GM20431 (cell line): ENCODE results near the gene CCDC157.

Experiments used
- in situ Hi-C: fragments of 300-500 bp; cut with MseI, MboI; formaldehyde crosslinking; loops from one replicate; pipeline ENCODE4 v1.15.0; 2020; ENCODE audit warnings: low sequenced_read_pairs; ENCODE audit not compliant: unreplicated experiment

CCDC157 gene

GRCh38 chr22:30405731-30406130 lies 48.9 kb downstream of the CCDC157 start:
- in situ Hi-C loops = no loop called here

GRCh38 chr22:30406400-30406799 lies 49.6 kb downstream of the CCDC157 start:
- in situ Hi-C loops = no loop called here

GRCh38 chr22:30408388-30409102 lies 51.7 kb downstream of the CCDC157 start:
- in situ Hi-C loops = no loop called here

- in situ Hi-C loops = no loop called here
These were observed 55.0 kb downstream of the CCDC157 start for GRCh38 chr22:30411780-30412179.

- in situ Hi-C loops = no loop called here
These were observed 56.2 kb downstream of the CCDC157 start for GRCh38 chr22:30413001-30413400.

- in situ Hi-C loops = no loop called here
These were observed 57.1 kb downstream of the CCDC157 start for GRCh38 chr22:30413745-30414524.

GRCh38 chr22:30414525-30415047 lies 57.8 kb downstream of the CCDC157 start:
- in situ Hi-C loops = no loop called here

GRCh38 chr22:30416403-30416802 lies 59.6 kb downstream of the CCDC157 start:
- in situ Hi-C loops = no loop called here

GRCh38 chr22:30416837-30417236 lies 60.0 kb downstream of the CCDC157 start:
- in situ Hi-C loops = no loop called here

- in situ Hi-C loops = no loop called here
These were observed 63.7 kb downstream of the CCDC157 start for GRCh38 chr22:30420347-30421125.

GRCh38 chr22:30421695-30422480 lies 65.1 kb downstream of the CCDC157 start:
- in situ Hi-C loops = no loop called here

GRCh38 chr22:30422481-30423300 lies 65.9 kb downstream of the CCDC157 start:
- in situ Hi-C loops = no loop called here

GRCh38 chr22:30423301-30423958 lies 66.6 kb downstream of the CCDC157 start:
- in situ Hi-C loops = no loop called here

GRCh38 chr22:30423959-30424533 lies 67.2 kb downstream of the CCDC157 start:
- in situ Hi-C loops = no loop called here

- in situ Hi-C loops = no loop called here
These were observed 67.9 kb downstream of the CCDC157 start for GRCh38 chr22:30424534-30425326.

GRCh38 chr22:30425327-30425615 lies 68.5 kb downstream of the CCDC157 start:
- in situ Hi-C loops = no loop called here

GRCh38 chr22:30425616-30426387 lies 69.0 kb downstream of the CCDC157 start, which contains the start of gene MTFP1:
Gene MTFP1, plus strand, starts transcription at chr22:30425768. Its CDS starts 112 bp downstream, at chr22:30425880.
- in situ Hi-C loops = no loop called here
